DOHH2 (cell line): ENCODE measurements around the gene SBF1.

Source experiments
- H3F3A ChIP-seq: fragments of 200-600 bp; sonication (generic), shearing (Covaris generic); 2 replicates; pipeline ENCODE4 v1.6.0; 2016; ENCODE audit warnings: antibody characterized with exemption, mild to moderate bottlenecking; ENCODE audit not compliant: control insufficient read depth, insufficient read depth
- H3K27ac ChIP-seq: fragments of 200-600 bp; sonication (generic); 2 replicates; pipeline ENCODE4 v1.5.1; 2014; ENCODE audit warnings: low read depth, mild to moderate bottlenecking, low read length, moderate library complexity
- H3K27me3 ChIP-seq: fragments of 200-600 bp; sonication (generic); 2 replicates; pipeline ENCODE4 v1.6.1; 2014; ENCODE audit warnings: mild to moderate bottlenecking, low read length, mixed read lengths; ENCODE audit not compliant: control insufficient read depth
- H3K36me3 ChIP-seq: fragments of 200-600 bp; sonication (generic); 2 replicates; pipeline ENCODE4 v1.6.1; 2014; ENCODE audit warnings: mild to moderate bottlenecking, low read length, moderate library complexity, mixed read lengths; ENCODE audit not compliant: control insufficient read depth
- H3K4me1 ChIP-seq: fragments of 200-600 bp; sonication (generic); 2 replicates; pipeline ENCODE4 v1.6.1; 2014; ENCODE audit warnings: mild to moderate bottlenecking, low read length, mixed read lengths; ENCODE audit not compliant: control insufficient read depth
- H3K4me2 ChIP-seq: fragments of 200-600 bp; sonication (generic); 2 replicates; pipeline ENCODE4 v1.6.0; 2014; ENCODE audit warnings: mild to moderate bottlenecking, low read length, moderate library complexity
- H3K4me3 ChIP-seq: fragments of 200-600 bp; sonication (generic); 2 replicates; pipeline ENCODE4 v1.5.1; 2014; ENCODE audit warnings: mild to moderate bottlenecking, low read length, mixed read lengths
- H3K79me2 ChIP-seq: fragments of 200-600 bp; sonication (generic); 2 replicates; pipeline ENCODE4 v1.6.1; 2014; ENCODE audit warnings: mild to moderate bottlenecking, low read length, mixed read lengths; ENCODE audit not compliant: control insufficient read depth
- H3K9me2 ChIP-seq: fragments of 200-600 bp; sonication (generic); replicated peaks from 2 replicates; pipeline ENCODE4 v1.6.1; 2014; ENCODE audit warnings: mild to moderate bottlenecking, low read length, mixed read lengths; ENCODE audit not compliant: control insufficient read depth
- H3K9me3 ChIP-seq: fragments of 200-600 bp; sonication (generic); 2 replicates; pipeline ENCODE4 v1.6.1; 2014; ENCODE audit warnings: antibody characterized with exemption, low read length, mixed read lengths; ENCODE audit not compliant: control insufficient read depth, insufficient read depth
- H4K20me1 ChIP-seq: fragments of 200-600 bp; sonication (generic); 2 replicates; pipeline ENCODE4 v1.6.0; 2014; ENCODE audit warnings: low read depth, mild to moderate bottlenecking, antibody characterized with exemption, low read length, moderate library complexity; ENCODE audit not compliant: control insufficient read depth, insufficient read depth
- CTCF ChIP-seq: fragments of 200-600 bp; sonication (generic); IDR thresholded peaks from one replicate; pipeline ENCODE4 v1.5.1; 2014; ENCODE audit warnings: antibody characterized with exemption, mild to moderate bottlenecking, low read depth, low read length; ENCODE audit not compliant: poor library complexity, severe bottlenecking
- EZH2phosphoT487 ChIP-seq: fragments of 200-600 bp; sonication (generic); IDR thresholded peaks from 2 replicates; pipeline ENCODE4 v1.6.1; 2017; ENCODE audit warnings: borderline replicate concordance, mild to moderate bottlenecking, antibody characterized with exemption, low read length, moderate library complexity, mixed read lengths

SBF1 gene

DNA sequence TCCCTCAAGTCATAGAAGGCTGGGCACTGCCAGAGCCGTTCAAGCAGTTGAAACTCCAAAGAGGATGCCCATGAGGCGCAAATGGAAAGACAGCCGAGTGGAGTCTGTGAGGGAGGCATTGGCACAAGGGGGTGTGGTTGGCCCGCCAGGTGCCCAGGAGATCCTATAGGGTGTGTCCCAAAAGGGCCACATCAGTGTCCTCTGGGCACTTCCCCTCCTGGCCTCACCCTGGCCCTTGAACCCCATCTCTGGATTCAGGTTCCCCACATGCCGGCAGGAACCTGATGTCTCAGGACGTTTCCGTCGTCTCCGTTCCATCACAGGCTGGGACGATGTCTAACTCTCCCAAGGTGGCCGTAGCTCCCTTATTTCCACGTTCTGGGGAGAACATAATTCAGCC is 54.3 kb downstream of the SBF1 start:
- peaks cover 82% of the 10 kb centered on the region for H3K36me3 ChIP-seq
- H3F3A ChIP-seq: no peaks in the 10 kb centered on the region
- no peak overlapping the region for H3K27ac ChIP-seq
- no peaks in the 10 kb centered on the region for H3K9me2 ChIP-seq
- no peak overlapping the region for H3K4me2 ChIP-seq
- H3K27me3 ChIP-seq: no peaks in the 10 kb centered on the region
- H3K4me1 ChIP-seq: no peaks in the 10 kb centered on the region
- no peak overlapping the region for H3K4me3 ChIP-seq
- no peaks in the 10 kb centered on the region for H4K20me1 ChIP-seq
- H3K79me2 ChIP-seq: no peaks in the 10 kb centered on the region
- no peaks in the 10 kb centered on the region for H3K9me3 ChIP-seq
- no peak for TF ChIP-seq CTCF
- no peak for TF ChIP-seq EZH2phosphoT487

GRCh38 chr22:50420015-50420414 is 54.8 kb downstream of the SBF1 start:
- Histone ChIP-seq H3K4me3 (no peak overlapping the region), H3K27me3 (no peaks in the 10 kb centered on the region), H3F3A (no peaks in the 10 kb centered on the region), H3K79me2 (no peaks in the 10 kb centered on the region), H3K36me3 (peaks cover 82% of the 10 kb centered on the region), H3K27ac (no peak overlapping the region), H3K9me3 (no peaks in the 10 kb centered on the region), H3K4me2 (no peak overlapping the region), H3K9me2 (no peaks in the 10 kb centered on the region), H3K4me1 (no peaks in the 10 kb centered on the region), H4K20me1 (no peaks in the 10 kb centered on the region)
- TF ChIP-seq CTCF: no peak
- TF ChIP-seq EZH2phosphoT487: no peak

- H3K27me3 ChIP-seq: no peaks in the 10 kb centered on the region
- H3K27ac ChIP-seq: no peak overlapping the region
- H3K36me3 ChIP-seq: peaks cover 88% of the 10 kb centered on the region
- H3K9me2 ChIP-seq: no peaks in the 10 kb centered on the region
- H3K4me2 ChIP-seq: no peak overlapping the region
- no peaks in the 10 kb centered on the region for H4K20me1 ChIP-seq
- H3K4me3 ChIP-seq: no peak overlapping the region
- H3K79me2 ChIP-seq: no peaks in the 10 kb centered on the region
- no peaks in the 10 kb centered on the region for H3K4me1 ChIP-seq
- TF ChIP-seq CTCF (no peak), EZH2phosphoT487 (no peak)
- H3F3A ChIP-seq: no peaks in the 10 kb centered on the region
- no peaks in the 10 kb centered on the region for H3K9me3 ChIP-seq
Observed at GRCh38 chr22:50419116-50419515, 55.7 kb downstream of the SBF1 start.

DNA sequence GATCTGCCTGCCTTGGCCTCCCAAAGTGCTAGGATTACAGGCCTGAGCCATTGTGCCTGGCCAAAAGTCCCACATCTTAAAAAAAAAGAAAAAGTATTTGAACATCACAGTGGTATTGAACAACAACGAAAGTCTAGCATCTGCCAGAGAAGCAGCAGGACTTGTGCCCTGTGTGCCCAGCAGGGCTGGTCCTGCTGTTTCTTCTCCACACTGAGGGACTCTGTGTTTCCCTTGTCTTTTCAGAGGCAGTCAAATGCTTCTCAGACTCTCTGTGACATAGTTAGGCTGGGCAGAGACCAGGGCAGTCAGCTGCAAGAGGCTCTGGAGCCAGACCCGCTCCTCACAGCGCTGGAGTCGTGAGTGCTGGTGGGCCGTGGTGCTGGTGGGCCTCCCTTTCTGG is 56.2 kb downstream of the SBF1 start:
- Histone ChIP-seq H3K4me3 (no peak overlapping the region), H3K27me3 (no peaks in the 10 kb centered on the region), H3K9me3 (no peaks in the 10 kb centered on the region), H3K4me1 (no peaks in the 10 kb centered on the region), H3F3A (no peaks in the 10 kb centered on the region), H3K4me2 (no peak overlapping the region), H4K20me1 (no peaks in the 10 kb centered on the region), H3K27ac (no peak overlapping the region), H3K79me2 (no peaks in the 10 kb centered on the region), H3K9me2 (no peaks in the 10 kb centered on the region), H3K36me3 (peaks cover 87% of the 10 kb centered on the region)
- TF ChIP-seq CTCF (no peak), EZH2phosphoT487 (no peak)
